PFSK-1 (cell line): ENCODE results near the gene TFG.

ENCODE experiments used
- FOXP2 ChIP-seq: optimal IDR thresholded peaks from 2 replicates; pipeline ENCODE3; 2011; ENCODE audit warnings: borderline replicate concordance, control low read depth, inconsistent platforms; ENCODE audit not compliant: insufficient read depth; ENCODE audit errors: extremely low read length, extremely low read depth
- POLR2AphosphoS5 ChIP-seq: IDR thresholded peaks from 2 replicates; pipeline ENCODE4 v1.6.1; 2012; ENCODE audit warnings: low read depth, mild to moderate bottlenecking, control low read depth, low read length, moderate library complexity
- SIN3A ChIP-seq: IDR thresholded peaks from 2 replicates; pipeline ENCODE4 v1.6.1; 2012; ENCODE audit warnings: mild to moderate bottlenecking, low read length, moderate library complexity, borderline replicate concordance; ENCODE audit not compliant: insufficient read depth
- TAF1 ChIP-seq: IDR thresholded peaks from 2 replicates; pipeline ENCODE4 v1.6.1; 2012; ENCODE audit warnings: low read length, control low read depth, borderline replicate concordance; ENCODE audit not compliant: insufficient read depth
- TF ChIP-seq, protein P1 (sequence below), 2 experiments: IDR thresholded peaks; 2 replicates each; pipeline versions ENCODE4 v1.6.1 to v1.8.0; 2011 to 2012; ENCODE audit warnings: low read depth in 2 of 2, low read length in 2 of 2, control low read depth in 1 of 2, inconsistent platforms in 1 of 2, mild to moderate bottlenecking in 1 of 2, moderate library complexity in 1 of 2; ENCODE audit not compliant: insufficient read depth in 1 of 2

TFG gene

DNA sequence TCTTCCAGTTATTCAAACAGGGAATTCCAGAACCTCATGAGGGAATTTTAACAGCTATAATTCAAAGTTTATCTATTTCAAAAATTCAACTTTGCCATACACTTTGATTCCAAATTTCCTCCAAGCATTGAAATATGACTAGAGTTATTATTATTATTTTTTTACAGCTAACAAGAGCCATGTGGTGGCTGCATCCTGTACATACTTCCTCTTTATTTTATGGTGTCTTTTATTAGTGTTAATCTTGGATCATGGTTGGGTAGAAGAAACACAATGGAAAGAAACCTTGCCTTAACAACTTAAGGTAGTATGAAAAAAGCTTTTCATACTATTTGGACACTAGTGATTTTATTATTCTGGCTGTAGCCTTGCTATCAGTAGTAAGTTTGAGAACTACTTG is 52.7 kb downstream of the TFG start:
- TF ChIP-seq TAF1 (no peak), POLR2AphosphoS5 (no peak), SIN3A (no peak), FOXP2 (no peak)
- TF ChIP-seq, protein P1, sequence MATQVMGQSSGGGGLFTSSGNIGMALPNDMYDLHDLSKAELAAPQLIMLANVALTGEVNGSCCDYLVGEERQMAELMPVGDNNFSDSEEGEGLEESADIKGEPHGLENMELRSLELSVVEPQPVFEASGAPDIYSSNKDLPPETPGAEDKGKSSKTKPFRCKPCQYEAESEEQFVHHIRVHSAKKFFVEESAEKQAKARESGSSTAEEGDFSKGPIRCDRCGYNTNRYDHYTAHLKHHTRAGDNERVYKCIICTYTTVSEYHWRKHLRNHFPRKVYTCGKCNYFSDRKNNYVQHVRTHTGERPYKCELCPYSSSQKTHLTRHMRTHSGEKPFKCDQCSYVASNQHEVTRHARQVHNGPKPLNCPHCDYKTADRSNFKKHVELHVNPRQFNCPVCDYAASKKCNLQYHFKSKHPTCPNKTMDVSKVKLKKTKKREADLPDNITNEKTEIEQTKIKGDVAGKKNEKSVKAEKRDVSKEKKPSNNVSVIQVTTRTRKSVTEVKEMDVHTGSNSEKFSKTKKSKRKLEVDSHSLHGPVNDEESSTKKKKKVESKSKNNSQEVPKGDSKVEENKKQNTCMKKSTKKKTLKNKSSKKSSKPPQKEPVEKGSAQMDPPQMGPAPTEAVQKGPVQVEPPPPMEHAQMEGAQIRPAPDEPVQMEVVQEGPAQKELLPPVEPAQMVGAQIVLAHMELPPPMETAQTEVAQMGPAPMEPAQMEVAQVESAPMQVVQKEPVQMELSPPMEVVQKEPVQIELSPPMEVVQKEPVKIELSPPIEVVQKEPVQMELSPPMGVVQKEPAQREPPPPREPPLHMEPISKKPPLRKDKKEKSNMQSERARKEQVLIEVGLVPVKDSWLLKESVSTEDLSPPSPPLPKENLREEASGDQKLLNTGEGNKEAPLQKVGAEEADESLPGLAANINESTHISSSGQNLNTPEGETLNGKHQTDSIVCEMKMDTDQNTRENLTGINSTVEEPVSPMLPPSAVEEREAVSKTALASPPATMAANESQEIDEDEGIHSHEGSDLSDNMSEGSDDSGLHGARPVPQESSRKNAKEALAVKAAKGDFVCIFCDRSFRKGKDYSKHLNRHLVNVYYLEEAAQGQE (IDR thresholded peaks at IDR 0.05; ENCODE audit: insufficient read depth in 1 of 2, low read depth in 2 of 2, low read length in 2 of 2): no peak

DNA sequence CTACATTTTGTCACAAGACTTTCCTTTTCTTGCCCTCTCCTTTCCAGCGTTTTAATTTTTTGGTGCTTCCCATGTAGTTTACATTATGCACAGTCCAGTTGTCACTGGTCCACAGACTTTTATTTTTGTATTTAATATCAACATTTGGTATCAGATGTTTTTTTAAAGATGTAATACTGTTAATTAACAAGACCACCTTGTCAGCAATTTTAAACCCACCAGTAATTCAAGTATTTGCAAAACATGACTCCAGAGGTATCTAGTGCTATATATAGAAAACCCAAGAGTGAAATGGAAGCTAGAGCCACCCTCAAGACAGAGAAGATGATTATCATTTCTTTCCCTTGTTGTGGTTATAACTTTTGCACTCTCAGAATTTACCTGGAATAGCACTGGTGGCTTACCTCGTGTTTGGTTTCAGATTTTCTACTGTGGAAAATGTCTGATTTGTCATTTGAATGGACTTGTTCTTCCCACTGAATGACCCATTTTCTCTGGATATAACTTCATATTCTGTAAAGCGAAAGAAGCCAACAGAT is 56.2 kb downstream of the TFG start:
- TF ChIP-seq SIN3A: no peak
- TF ChIP-seq POLR2AphosphoS5: no peak
- TF ChIP-seq TAF1: no peak
- no peak for TF ChIP-seq FOXP2
- TF ChIP-seq, protein P1 (IDR thresholded peaks at IDR 0.05; ENCODE audit: insufficient read depth in 1 of 2, low read depth in 2 of 2, low read length in 2 of 2): no peak

DNA sequence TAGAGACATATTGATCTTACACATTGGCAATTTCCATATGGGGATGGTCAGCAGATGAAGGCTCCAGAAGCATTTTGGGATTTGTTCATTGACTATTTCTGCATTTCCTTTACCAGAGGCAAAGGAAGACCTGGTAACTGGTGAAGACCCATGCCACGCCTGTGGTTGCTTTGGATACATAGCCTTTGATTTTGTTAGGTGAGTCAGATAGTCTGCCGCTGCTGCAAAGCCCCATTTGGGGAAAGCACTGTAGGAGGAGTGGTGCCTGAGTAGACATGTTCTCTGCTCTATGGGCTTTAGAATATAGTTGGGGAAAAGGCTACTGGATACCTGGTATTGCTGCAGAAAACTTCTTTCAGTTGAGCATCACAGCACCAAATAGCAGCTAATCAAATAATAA is 56.8 kb downstream of the TFG start:
- TF ChIP-seq TAF1 (no peak), FOXP2 (no peak), SIN3A (no peak), POLR2AphosphoS5 (no peak)
- TF ChIP-seq, protein P1 (IDR thresholded peaks at IDR 0.05; ENCODE audit: insufficient read depth in 1 of 2, low read depth in 2 of 2, low read length in 2 of 2): no peak

GRCh38 chr3:100769693-100770092 is 60.4 kb downstream of the TFG start:
- TF ChIP-seq TAF1 (no peak), SIN3A (no peak), FOXP2 (no peak)
- TF ChIP-seq, protein P1 (IDR thresholded peaks at IDR 0.05; ENCODE audit: insufficient read depth in 1 of 2, low read depth in 2 of 2, low read length in 2 of 2): no peak

- TF ChIP-seq, protein P1 (IDR thresholded peaks at IDR 0.05; ENCODE audit: insufficient read depth in 1 of 2, low read depth in 2 of 2, low read length in 2 of 2): no peak
- TF ChIP-seq POLR2AphosphoS5: no peak
- no peak for TF ChIP-seq SIN3A
- TF ChIP-seq FOXP2: no peak
- no peak for TF ChIP-seq TAF1
These were observed 65.9 kb downstream of the TFG start for GRCh38 chr3:100775226-100775625.
